SK-N-MC (cell line): ENCODE measurements around the gene GJC2.
A peak's percentile ranks its signal among the peaks of the same experiment; 100 is the strongest.

Source experiments
- DNase-seq: peaks from one replicate; pipeline ENCODE4 v3.0.0-alpha.2; 2011; ENCODE audit warnings: low read depth, low spot score
- H3K27ac ChIP-seq: fragments of 200-600 bp; sonication (generic); 2 replicates; pipeline ENCODE4 v1.5.1; 2016; ENCODE audit warnings: mixed run types
- H3K36me3 ChIP-seq: fragments of 200-600 bp; sonication (generic); 2 replicates; pipeline ENCODE4 v1.6.1; 2017; ENCODE audit warnings: antibody characterized with exemption, low read length, mixed read lengths; ENCODE audit not compliant: insufficient read depth
- H3K4me3 ChIP-seq: fragments of 200-600 bp; sonication (generic); 2 replicates; pipeline ENCODE4 v1.5.1; 2016
- H3K9ac ChIP-seq: fragments of 200-600 bp; sonication (generic); 2 replicates; pipeline ENCODE4 v1.8.0; 2017; ENCODE audit warnings: mixed run types, mixed read lengths; ENCODE audit not compliant: insufficient read length
- H3K9me3 ChIP-seq: fragments of 200-600 bp; sonication (generic); 2 replicates; pipeline ENCODE4 v1.6.1; 2017; ENCODE audit warnings: low read depth, mild to moderate bottlenecking, antibody characterized with exemption, low read length, moderate library complexity, mixed read lengths
- EZH2 ChIP-seq: fragments of 200-600 bp; sonication (generic); IDR thresholded peaks from one replicate; pipeline ENCODE4 v1.6.1; 2017; ENCODE audit warnings: antibody characterized with exemption
- FOXP2 ChIP-seq: optimal IDR thresholded peaks from 2 replicates; pipeline ENCODE3; 2011; ENCODE audit warnings: mild to moderate bottlenecking, moderate library complexity; ENCODE audit not compliant: insufficient read depth; ENCODE audit errors: extremely low read length, control extremely low read depth
- POLR2AphosphoS5 ChIP-seq: IDR thresholded peaks from 2 replicates; pipeline ENCODE4 v1.6.1; 2012; ENCODE audit warnings: mild to moderate bottlenecking, low read depth, low read length, borderline replicate concordance

The GJC2 gene

GRCh38 chr1:228162286-228163006, 12.7 kb downstream of the GJC2 start:
- no peak for DNase-seq
- no peak overlapping the region for H3K4me3 ChIP-seq

GRCh38 chr1:228163007-228163753, 13.4 kb downstream of the GJC2 start:
- no peak for DNase-seq
- H3K36me3 ChIP-seq = no peaks in the 10 kb centered on the region
- H3K27ac ChIP-seq = no peak overlapping the region
- H3K9me3 ChIP-seq = no peaks in the 10 kb centered on the region
- TF ChIP-seq FOXP2 (no peak), EZH2 (no peak), POLR2AphosphoS5 (no peak)
- H3K9ac ChIP-seq = no peak overlapping the region
- H3K4me3 ChIP-seq = no peak overlapping the region

More at GRCh38 chr1:228162286-228163006, 12.7 kb downstream of the GJC2 start:
- H3K9me3 ChIP-seq = no peaks in the 10 kb centered on the region
- no peak for TF ChIP-seq POLR2AphosphoS5
- no peak for TF ChIP-seq EZH2
- TF ChIP-seq FOXP2 = no peak
- no peaks in the 10 kb centered on the region for H3K36me3 ChIP-seq
- H3K9ac ChIP-seq = no peak overlapping the region
- no peak overlapping the region for H3K27ac ChIP-seq

- TF ChIP-seq POLR2AphosphoS5 (no peak), FOXP2 (no peak), EZH2 (no peak)
- DNase-seq = no peak
- Histone ChIP-seq H3K27ac (no peak overlapping the region), H3K36me3 (no peaks in the 10 kb centered on the region), H3K4me3 (no peak overlapping the region), H3K9ac (no peak overlapping the region), H3K9me3 (no peaks in the 10 kb centered on the region)
Measured at GRCh38 chr1:228163776-228164519, 14.2 kb downstream of the GJC2 start.

GRCh38 chr1:228164561-228165371, 15.0 kb downstream of the GJC2 start:
- Histone ChIP-seq H3K9me3 (no peaks in the 10 kb centered on the region), H3K27ac (peak overlapping the region; percentile 79; the same call in 1 of the 2 replicates), H3K9ac (peak overlapping the region; percentile 85), H3K4me3 (peak overlapping the region; percentile 88), H3K36me3 (no peaks in the 10 kb centered on the region)
- TF ChIP-seq FOXP2 = no peak
- no peak for TF ChIP-seq POLR2AphosphoS5
- no peak for DNase-seq

GRCh38 chr1:228165372-228166169, 15.8 kb downstream of the GJC2 start, which contains the start of gene IBA57:
TSS of gene IBA57 (plus strand) at chr1:228165804. CDS start at chr1:228165817, 13 bp downstream.
- no peaks in the 10 kb centered on the region for H3K9me3 ChIP-seq
- peak within 1 kb of the TSS; percentile 91 for H3K4me3 ChIP-seq
- no peak for TF ChIP-seq EZH2
- peak; percentile 92 for TF ChIP-seq POLR2AphosphoS5
- peak; percentile 87 for TF ChIP-seq FOXP2
- peak within 1 kb of the TSS; percentile 98 for H3K9ac ChIP-seq
- peak within 1 kb of the TSS; percentile 97 for H3K27ac ChIP-seq
- no peaks in the 10 kb centered on the region for H3K36me3 ChIP-seq
- peak; percentile 89 for DNase-seq

- Histone ChIP-seq H3K36me3 (no peaks in the 10 kb centered on the region), H3K9ac (peak overlapping the region; percentile 98), H3K4me3 (peak overlapping the region; percentile 91), H3K9me3 (no peaks in the 10 kb centered on the region), H3K27ac (peak overlapping the region; percentile 70)
- no peak for DNase-seq
- TF ChIP-seq POLR2AphosphoS5 = no peak
- TF ChIP-seq FOXP2 = no peak
- no peak for TF ChIP-seq EZH2
Measured at GRCh38 chr1:228166170-228166936, 16.6 kb downstream of the GJC2 start.
